GM19043 (cell line): ENCODE data around the gene THOC5.
"Not testable (repeated sequence)": the region's sequence is repeated elsewhere in the genome, so short reads cannot be mapped to it uniquely, and the experiment has no call there.

Experiments
- ATAC-seq: cut with Tn5 transposase; IDR thresholded peaks from one replicate; pipeline ENCODE4 v1.9.1; 2021; ENCODE audit warnings: low read depth; ENCODE audit not compliant: unreplicated experiment

Gene THOC5

GRCh38 chr22:29511126-29511862 is 42.3 kb downstream of the THOC5 start:
- no peak for ATAC-seq

DNA sequence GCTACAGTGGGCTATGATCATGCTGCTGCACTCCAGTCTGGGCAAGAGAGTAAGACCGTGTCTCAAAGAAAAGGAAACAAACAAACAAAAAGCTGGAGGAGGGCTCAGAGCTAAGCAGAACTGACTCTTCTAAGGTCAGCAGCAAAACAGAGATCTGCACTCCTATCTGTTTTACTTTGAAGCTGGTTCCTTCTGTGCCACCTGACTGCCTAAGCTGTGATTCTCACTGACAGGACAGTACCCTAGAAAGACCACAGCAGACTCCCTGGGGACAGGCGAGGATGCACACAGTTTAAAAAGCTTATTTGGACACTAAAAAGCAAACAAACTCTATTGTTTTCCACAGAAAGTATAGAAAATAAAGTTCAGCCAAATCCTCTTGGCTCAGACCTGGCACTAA is 43.0 kb downstream of the THOC5 start:
- no peak for ATAC-seq

DNA sequence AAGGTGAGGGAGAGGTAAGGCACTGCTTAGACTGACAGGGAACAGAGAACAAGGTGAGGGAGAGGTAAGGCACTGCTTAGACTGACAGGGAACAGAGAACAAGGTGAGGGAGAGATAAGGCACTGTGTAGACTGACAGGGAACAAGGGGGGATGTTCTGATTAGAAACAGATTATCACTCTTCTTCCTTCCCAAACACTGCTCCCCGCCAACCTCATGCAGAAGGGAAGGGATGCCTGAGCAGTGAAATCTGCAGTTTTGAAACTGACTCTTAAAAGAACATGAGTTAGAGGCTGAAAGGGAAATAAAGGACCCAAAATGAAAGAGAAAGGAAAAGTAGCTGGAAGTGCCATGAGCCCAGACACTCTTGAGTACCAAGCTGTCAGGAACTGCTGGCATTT is 43.7 kb downstream of the THOC5 start:
- ATAC-seq, result no peak

- ATAC-seq, result no peak
Measured at GRCh38 chr22:29509298-29509697, 44.3 kb downstream of the THOC5 start.

GRCh38 chr22:29503811-29504372 is 49.7 kb downstream of the THOC5 start:
- no peak for ATAC-seq

- no peak for ATAC-seq
Measured at GRCh38 chr22:29499852-29500251, 53.7 kb downstream of the THOC5 start.

GRCh38 chr22:29493636-29494035 is 59.9 kb downstream of the THOC5 start:
- no peak for ATAC-seq

DNA sequence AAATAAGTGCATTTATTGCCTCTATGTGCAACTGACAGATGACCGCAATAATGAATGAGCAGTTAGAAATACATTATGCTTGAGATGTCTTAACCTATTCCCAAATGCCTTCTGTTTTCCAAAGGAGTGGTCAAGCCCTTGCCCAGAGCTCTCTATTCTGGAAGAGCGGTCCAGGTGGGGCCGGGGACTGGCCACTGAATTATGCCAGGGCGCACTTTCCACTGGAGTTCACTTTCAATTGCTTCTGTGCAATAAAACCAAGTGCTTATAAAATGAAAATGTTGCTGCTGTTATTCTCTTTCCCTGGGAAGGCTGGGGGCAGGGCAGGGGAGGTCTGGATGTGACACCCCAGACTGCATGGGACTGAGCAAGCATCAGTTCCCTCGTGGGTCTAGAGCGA is 62.5 kb downstream of the THOC5 start:
- no peak for ATAC-seq

DNA sequence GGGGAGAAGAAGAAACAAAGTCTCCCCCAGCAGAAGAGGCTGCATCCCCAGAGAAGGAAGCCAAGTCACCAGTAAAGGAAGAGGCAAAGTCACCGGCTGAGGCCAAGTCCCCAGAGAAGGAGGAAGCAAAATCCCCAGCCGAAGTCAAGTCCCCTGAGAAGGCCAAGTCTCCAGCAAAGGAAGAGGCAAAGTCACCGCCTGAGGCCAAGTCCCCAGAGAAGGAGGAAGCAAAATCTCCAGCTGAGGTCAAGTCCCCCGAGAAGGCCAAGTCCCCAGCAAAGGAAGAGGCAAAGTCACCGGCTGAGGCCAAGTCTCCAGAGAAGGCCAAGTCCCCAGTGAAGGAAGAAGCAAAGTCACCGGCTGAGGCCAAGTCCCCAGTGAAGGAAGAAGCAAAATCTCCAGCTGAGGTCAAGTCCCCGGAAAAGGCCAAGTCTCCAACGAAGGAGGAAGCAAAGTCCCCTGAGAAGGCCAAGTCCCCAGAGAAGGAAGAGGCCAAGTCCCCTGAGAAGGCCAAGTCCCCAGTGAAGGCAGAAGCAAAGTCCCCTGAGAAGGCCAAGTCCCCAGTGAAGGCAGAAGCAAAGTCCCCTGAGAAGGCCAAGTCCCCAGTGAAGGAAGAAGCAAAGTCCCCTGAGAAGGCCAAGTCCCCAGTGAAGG is 64.3 kb downstream of the THOC5 start:
- ATAC-seq, result not testable (repeated sequence)

GRCh38 chr22:29487426-29487986 is 66.1 kb downstream of the THOC5 start:
- no peak for ATAC-seq

DNA sequence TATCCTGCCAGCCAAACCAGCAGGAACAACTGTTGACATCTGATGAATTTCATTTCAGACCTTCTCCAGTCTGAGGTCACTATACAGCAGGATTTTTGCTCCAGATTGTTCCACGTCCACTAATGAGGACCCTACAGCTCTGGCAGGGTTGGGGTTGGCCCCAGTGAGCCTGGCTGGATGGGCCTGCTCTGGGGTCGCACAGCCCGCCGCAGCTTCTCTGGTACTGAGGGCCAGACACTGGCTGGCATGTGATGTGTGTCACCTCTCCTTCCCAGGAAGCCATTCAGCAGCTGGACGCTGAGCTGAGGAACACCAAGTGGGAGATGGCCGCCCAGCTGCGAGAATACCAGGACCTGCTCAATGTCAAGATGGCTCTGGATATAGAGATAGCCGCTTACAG is 68.1 kb downstream of the THOC5 start:
- ATAC-seq, result no peak

- ATAC-seq, result no peak
Measured at GRCh38 chr22:29484642-29485041, 68.9 kb downstream of the THOC5 start.

GRCh38 chr22:29483254-29483653 is 70.3 kb downstream of the THOC5 start:
- no peak for ATAC-seq

DNA sequence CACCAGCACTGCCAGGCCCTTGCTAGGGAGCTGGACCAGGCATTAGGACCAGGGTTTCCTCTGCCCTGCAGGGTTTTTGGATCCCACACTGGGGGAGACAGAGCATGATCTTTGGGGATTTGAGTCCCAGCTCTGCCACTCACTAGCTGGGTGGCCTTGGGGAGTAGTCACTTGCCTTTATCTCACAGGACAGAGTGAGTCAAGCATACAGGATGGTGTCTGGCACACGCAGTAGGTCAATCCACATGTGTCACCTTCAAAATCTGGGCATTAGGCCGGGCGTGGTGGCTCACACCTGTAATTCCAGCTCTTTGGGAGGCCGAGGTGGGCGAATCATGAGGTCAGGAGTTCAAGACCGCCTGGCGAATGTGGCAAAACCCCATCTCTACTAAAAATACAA is 70.8 kb downstream of the THOC5 start:
- ATAC-seq, result no peak

GRCh38 chr22:29482253-29482652 is 71.3 kb downstream of the THOC5 start:
- no peak for ATAC-seq

GRCh38 chr22:29481265-29482000 is 72.1 kb downstream of the THOC5 start:
- no peak for ATAC-seq

- ATAC-seq, result no peak
Measured at GRCh38 chr22:29480512-29481264, 72.9 kb downstream of the THOC5 start.

GRCh38 chr22:29480262-29480511 is 73.4 kb downstream of the THOC5 start:
- no peak for ATAC-seq

- no peak for ATAC-seq
Measured at GRCh38 chr22:29479417-29480261, 73.9 kb downstream of the THOC5 start, which contains the start of gene NEFH. TSS of gene NEFH (plus strand) at chr22:29480218. CDS start at chr22:29480263, 45 bp downstream.
